ENCODE measurements around the gene COL5A1.

The COL5A1 gene

GRCh38 chr9:134684375-134684723 is 42.7 kb downstream of the COL5A1 start:
- TF ChIP-seq GATA3 (IDR thresholded peaks at IDR 0.05; ENCODE audit: low read depth, low read length): no peak
- TF ChIP-seq GATA2 (IDR thresholded peaks at IDR 0.05; ENCODE audit: low read depth, low read length): no peak

- TF ChIP-seq GATA2 (IDR thresholded peaks at IDR 0.05; ENCODE audit: low read depth, low read length) (no peak), GATA3 (IDR thresholded peaks at IDR 0.05; ENCODE audit: low read depth, low read length) (no peak)
Observed at GRCh38 chr9:134685784-134686183, 44.2 kb downstream of the COL5A1 start.

- no peak for TF ChIP-seq GATA2 (IDR thresholded peaks at IDR 0.05; ENCODE audit: low read depth, low read length)
- no peak for TF ChIP-seq GATA3 (IDR thresholded peaks at IDR 0.05; ENCODE audit: low read depth, low read length)
Observed at GRCh38 chr9:134686896-134687295, 45.3 kb downstream of the COL5A1 start.

- no peak for TF ChIP-seq GATA3 (IDR thresholded peaks at IDR 0.05; ENCODE audit: low read depth, low read length)
- TF ChIP-seq GATA2 (IDR thresholded peaks at IDR 0.05; ENCODE audit: low read depth, low read length): no peak
Observed at GRCh38 chr9:134687556-134687955, 46.0 kb downstream of the COL5A1 start.

- no peak for TF ChIP-seq GATA3 (IDR thresholded peaks at IDR 0.05; ENCODE audit: low read depth, low read length)
- TF ChIP-seq GATA2 (IDR thresholded peaks at IDR 0.05; ENCODE audit: low read depth, low read length): no peak
Observed at GRCh38 chr9:134688231-134688630, 46.6 kb downstream of the COL5A1 start.

GRCh38 chr9:134688661-134689320 is 47.2 kb downstream of the COL5A1 start:
- TF ChIP-seq GATA3 (IDR thresholded peaks at IDR 0.05; ENCODE audit: low read depth, low read length) (no peak), GATA2 (IDR thresholded peaks at IDR 0.05; ENCODE audit: low read depth, low read length) (no peak)

- TF ChIP-seq GATA2 (IDR thresholded peaks at IDR 0.05; ENCODE audit: low read depth, low read length): no peak
- TF ChIP-seq GATA3 (IDR thresholded peaks at IDR 0.05; ENCODE audit: low read depth, low read length): no peak
Observed at GRCh38 chr9:134689321-134690181, 47.9 kb downstream of the COL5A1 start.

GRCh38 chr9:134690301-134690751 is 48.7 kb downstream of the COL5A1 start:
- no peak for TF ChIP-seq GATA3 (IDR thresholded peaks at IDR 0.05; ENCODE audit: low read depth, low read length)
- TF ChIP-seq GATA2 (IDR thresholded peaks at IDR 0.05; ENCODE audit: low read depth, low read length): no peak

- TF ChIP-seq GATA2 (IDR thresholded peaks at IDR 0.05; ENCODE audit: low read depth, low read length) (no peak), GATA3 (IDR thresholded peaks at IDR 0.05; ENCODE audit: low read depth, low read length) (no peak)
Observed at GRCh38 chr9:134690946-134691694, 49.5 kb downstream of the COL5A1 start.

- no peak for TF ChIP-seq GATA3 (IDR thresholded peaks at IDR 0.05; ENCODE audit: low read depth, low read length)
- no peak for TF ChIP-seq GATA2 (IDR thresholded peaks at IDR 0.05; ENCODE audit: low read depth, low read length)
Observed at GRCh38 chr9:134691695-134692572, 50.3 kb downstream of the COL5A1 start.

- no peak for TF ChIP-seq GATA2 (IDR thresholded peaks at IDR 0.05; ENCODE audit: low read depth, low read length)
- no peak for TF ChIP-seq GATA3 (IDR thresholded peaks at IDR 0.05; ENCODE audit: low read depth, low read length)
Observed at GRCh38 chr9:134692573-134692860, 50.9 kb downstream of the COL5A1 start.

GRCh38 chr9:134693011-134693410 is 51.4 kb downstream of the COL5A1 start:
- TF ChIP-seq GATA2 (IDR thresholded peaks at IDR 0.05; ENCODE audit: low read depth, low read length): peak; percentile 99
- peak; percentile 92 for TF ChIP-seq GATA3 (IDR thresholded peaks at IDR 0.05; ENCODE audit: low read depth, low read length)

- TF ChIP-seq GATA3 (IDR thresholded peaks at IDR 0.05; ENCODE audit: low read depth, low read length): no peak
- TF ChIP-seq GATA2 (IDR thresholded peaks at IDR 0.05; ENCODE audit: low read depth, low read length): no peak
Observed at GRCh38 chr9:134693641-134694367, 52.2 kb downstream of the COL5A1 start.

Data from SH-SY5Y (cell line).